ENCODE measurements around the gene TOB1. TPM values are rescaled to one million over a fixed set of nuclear protein-coding genes. Genes with fewer than 3 reads are reported as not detected.
A peak's percentile ranks its signal among the peaks of the same experiment; 100 is the strongest.

TOB1 gene
- total and polyA plus RNA-seq, 2 experiments from 2014 or later, result 12.1 to 46.9 TPM

DNA sequence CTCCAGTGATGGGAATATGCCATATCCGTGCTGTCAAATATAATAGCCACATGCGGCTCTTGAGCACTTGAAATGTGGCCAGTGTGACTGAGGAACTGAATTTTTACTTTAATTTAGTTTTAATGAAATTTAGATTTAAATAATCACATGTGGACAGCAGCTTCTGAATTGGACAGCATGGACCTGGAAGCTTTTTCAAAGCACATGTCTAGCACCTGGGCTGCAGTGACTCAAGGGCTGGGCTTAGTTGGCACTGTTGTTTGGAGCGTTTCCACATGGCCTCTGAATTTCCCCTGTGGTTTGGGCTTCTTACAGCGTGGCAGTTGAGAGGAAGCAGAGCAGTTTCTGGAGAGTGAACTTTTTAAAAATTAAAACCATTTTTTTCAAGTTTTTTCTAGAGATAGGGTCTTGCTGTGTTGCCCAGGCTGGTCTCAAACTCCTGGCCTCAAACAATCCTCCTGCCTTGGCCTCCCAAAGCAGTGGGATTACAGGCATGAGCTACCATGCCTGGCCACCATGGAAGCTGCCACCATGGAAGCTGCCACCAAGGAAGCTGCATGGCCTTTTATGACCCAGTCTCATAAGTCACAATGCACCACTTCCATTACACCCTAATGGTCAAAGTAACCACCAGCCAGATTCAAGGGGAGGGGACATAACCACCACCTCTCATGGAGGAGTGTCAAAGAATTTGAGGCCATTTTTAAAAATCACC is 6.7 kb upstream of the TOB1 start:
- Mint-ChIP-seq H3K27me3 (ENCODE audit: insufficient read depth, low read depth, poor library complexity) (peaks cover 5% of the 10 kb centered on the region), H3K4me3 (no peak overlapping the region), H3K9me3 (no peaks in the 10 kb centered on the region), H3K4me1 (peaks cover 10% of the 10 kb centered on the region), H3K27ac (no peak overlapping the region), H3K36me3 (ENCODE audit: low read depth) (no peaks in the 10 kb centered on the region)
- Histone ChIP-seq H3K4me3 (no peak overlapping the region), H3F3A (replicated peaks; ENCODE audit: low read depth) (no peaks in the 10 kb centered on the region), H3K36me3 (ENCODE audit: insufficient read depth) (no peaks in the 10 kb centered on the region), H3K27ac (ENCODE audit: low read depth) (no peak overlapping the region), H3K9me2 (ENCODE audit: insufficient read depth) (no peaks in the 10 kb centered on the region), H3K4me2 (no peak overlapping the region), H3K27me3 (ENCODE audit: insufficient read depth) (no peaks in the 10 kb centered on the region), H4K20me1 (replicated peaks; ENCODE audit: insufficient read depth) (no peaks in the 10 kb centered on the region), H3K79me2 (replicated peaks; ENCODE audit: insufficient read depth) (no peaks in the 10 kb centered on the region), H2AFZ (0 out of 2 replicates have a peak overlapping the region, but pooled peaks have one; percentile 23), H3K4me1 (ENCODE audit: insufficient read depth) (peaks cover 9% of the 10 kb centered on the region; the same call in 1 of the 2 replicates)
- DNase-seq (ENCODE audit: low spot score), result no peak
- ATAC-seq, result no peak
- no peak for TF ChIP-seq POLR2AphosphoS5 (IDR thresholded peaks at IDR 0.05; ENCODE audit: low read depth)
- TF ChIP-seq, protein P1, sequence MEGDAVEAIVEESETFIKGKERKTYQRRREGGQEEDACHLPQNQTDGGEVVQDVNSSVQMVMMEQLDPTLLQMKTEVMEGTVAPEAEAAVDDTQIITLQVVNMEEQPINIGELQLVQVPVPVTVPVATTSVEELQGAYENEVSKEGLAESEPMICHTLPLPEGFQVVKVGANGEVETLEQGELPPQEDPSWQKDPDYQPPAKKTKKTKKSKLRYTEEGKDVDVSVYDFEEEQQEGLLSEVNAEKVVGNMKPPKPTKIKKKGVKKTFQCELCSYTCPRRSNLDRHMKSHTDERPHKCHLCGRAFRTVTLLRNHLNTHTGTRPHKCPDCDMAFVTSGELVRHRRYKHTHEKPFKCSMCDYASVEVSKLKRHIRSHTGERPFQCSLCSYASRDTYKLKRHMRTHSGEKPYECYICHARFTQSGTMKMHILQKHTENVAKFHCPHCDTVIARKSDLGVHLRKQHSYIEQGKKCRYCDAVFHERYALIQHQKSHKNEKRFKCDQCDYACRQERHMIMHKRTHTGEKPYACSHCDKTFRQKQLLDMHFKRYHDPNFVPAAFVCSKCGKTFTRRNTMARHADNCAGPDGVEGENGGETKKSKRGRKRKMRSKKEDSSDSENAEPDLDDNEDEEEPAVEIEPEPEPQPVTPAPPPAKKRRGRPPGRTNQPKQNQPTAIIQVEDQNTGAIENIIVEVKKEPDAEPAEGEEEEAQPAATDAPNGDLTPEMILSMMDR (conservative IDR thresholded peaks at IDR 0.05; ENCODE audit: low read depth in 2 of 2), result no peak
- no peak for TF ChIP-seq CREB1 (CRISPR knock-in tag; IDR thresholded peaks at IDR 0.05; ENCODE audit: low read depth)
- TF ChIP-seq, protein P2, sequence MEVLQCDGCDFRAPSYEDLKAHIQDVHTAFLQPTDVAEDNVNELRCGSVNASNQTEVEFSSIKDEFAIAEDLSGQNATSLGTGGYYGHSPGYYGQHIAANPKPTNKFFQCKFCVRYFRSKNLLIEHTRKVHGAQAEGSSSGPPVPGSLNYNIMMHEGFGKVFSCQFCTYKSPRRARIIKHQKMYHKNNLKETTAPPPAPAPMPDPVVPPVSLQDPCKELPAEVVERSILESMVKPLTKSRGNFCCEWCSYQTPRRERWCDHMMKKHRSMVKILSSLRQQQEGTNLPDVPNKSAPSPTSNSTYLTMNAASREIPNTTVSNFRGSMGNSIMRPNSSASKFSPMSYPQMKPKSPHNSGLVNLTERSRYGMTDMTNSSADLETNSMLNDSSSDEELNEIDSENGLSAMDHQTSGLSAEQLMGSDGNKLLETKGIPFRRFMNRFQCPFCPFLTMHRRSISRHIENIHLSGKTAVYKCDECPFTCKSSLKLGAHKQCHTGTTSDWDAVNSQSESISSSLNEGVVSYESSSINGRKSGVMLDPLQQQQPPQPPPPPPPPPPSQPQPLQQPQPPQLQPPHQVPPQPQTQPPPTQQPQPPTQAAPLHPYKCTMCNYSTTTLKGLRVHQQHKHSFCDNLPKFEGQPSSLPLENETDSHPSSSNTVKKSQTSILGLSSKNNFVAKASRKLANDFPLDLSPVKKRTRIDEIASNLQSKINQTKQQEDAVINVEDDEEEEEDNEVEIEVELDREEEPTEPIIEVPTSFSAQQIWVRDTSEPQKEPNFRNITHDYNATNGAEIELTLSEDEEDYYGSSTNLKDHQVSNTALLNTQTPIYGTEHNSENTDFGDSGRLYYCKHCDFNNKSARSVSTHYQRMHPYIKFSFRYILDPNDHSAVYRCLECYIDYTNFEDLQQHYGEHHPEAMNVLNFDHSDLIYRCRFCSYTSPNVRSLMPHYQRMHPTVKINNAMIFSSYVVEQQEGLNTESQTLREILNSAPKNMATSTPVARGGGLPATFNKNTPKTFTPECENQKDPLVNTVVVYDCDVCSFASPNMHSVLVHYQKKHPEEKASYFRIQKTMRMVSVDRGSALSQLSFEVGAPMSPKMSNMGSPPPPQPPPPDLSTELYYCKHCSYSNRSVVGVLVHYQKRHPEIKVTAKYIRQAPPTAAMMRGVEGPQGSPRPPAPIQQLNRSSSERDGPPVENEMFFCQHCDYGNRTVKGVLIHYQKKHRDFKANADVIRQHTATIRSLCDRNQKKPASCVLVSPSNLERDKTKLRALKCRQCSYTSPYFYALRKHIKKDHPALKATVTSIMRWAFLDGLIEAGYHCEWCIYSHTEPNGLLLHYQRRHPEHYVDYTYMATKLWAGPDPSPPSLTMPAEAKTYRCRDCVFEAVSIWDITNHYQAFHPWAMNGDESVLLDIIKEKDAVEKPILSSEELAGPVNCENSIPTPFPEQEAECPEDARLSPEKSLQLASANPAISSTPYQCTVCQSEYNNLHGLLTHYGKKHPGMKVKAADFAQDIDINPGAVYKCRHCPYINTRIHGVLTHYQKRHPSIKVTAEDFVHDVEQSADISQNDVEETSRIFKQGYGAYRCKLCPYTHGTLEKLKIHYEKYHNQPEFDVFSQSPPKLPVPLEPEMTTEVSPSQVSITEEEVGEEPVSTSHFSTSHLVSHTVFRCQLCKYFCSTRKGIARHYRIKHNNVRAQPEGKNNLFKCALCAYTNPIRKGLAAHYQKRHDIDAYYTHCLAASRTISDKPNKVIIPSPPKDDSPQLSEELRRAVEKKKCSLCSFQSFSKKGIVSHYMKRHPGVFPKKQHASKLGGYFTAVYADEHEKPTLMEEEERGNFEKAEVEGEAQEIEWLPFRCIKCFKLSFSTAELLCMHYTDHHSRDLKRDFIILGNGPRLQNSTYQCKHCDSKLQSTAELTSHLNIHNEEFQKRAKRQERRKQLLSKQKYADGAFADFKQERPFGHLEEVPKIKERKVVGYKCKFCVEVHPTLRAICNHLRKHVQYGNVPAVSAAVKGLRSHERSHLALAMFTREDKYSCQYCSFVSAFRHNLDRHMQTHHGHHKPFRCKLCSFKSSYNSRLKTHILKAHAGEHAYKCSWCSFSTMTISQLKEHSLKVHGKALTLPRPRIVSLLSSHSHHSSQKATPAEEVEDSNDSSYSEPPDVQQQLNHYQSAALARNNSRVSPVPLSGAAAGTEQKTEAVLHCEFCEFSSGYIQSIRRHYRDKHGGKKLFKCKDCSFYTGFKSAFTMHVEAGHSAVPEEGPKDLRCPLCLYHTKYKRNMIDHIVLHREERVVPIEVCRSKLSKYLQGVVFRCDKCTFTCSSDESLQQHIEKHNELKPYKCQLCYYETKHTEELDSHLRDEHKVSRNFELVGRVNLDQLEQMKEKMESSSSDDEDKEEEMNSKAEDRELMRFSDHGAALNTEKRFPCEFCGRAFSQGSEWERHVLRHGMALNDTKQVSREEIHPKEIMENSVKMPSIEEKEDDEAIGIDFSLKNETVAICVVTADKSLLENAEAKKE (CRISPR knock-in tag; IDR thresholded peaks at IDR 0.05), result no peak
- no peak for TF ChIP-seq ZNF114 (CRISPR knock-in tag; IDR thresholded peaks at IDR 0.05)
- TF ChIP-seq JUNB (IDR thresholded peaks at IDR 0.05; ENCODE audit: unreplicated experiment), result no peak
